PC-3 (cell line): Measurements from ENCODE around the gene TMEM174.

Source experiments
- EZH2 ChIP-seq: fragments of 300-600 bp; sonication (generic); IDR thresholded peaks from one replicate; pipeline ENCODE4 v1.6.1; 2017; ENCODE audit warnings: antibody characterized with exemption, mild to moderate bottlenecking, low read length; ENCODE audit not compliant: unreplicated experiment
- TF ChIP-seq, protein P1 (sequence below): fragments of 300-600 bp; sonication (generic); conservative IDR thresholded peaks from 2 replicates; pipeline ENCODE4 v1.5.1; 2017; ENCODE audit warnings: antibody characterized with exemption, low read depth, mild to moderate bottlenecking, low read length

- TF ChIP-seq EZH2, result no peak
- TF ChIP-seq, protein P1, sequence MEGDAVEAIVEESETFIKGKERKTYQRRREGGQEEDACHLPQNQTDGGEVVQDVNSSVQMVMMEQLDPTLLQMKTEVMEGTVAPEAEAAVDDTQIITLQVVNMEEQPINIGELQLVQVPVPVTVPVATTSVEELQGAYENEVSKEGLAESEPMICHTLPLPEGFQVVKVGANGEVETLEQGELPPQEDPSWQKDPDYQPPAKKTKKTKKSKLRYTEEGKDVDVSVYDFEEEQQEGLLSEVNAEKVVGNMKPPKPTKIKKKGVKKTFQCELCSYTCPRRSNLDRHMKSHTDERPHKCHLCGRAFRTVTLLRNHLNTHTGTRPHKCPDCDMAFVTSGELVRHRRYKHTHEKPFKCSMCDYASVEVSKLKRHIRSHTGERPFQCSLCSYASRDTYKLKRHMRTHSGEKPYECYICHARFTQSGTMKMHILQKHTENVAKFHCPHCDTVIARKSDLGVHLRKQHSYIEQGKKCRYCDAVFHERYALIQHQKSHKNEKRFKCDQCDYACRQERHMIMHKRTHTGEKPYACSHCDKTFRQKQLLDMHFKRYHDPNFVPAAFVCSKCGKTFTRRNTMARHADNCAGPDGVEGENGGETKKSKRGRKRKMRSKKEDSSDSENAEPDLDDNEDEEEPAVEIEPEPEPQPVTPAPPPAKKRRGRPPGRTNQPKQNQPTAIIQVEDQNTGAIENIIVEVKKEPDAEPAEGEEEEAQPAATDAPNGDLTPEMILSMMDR, result no peak
Measured at GRCh38 chr5:73137563-73138530, 35.1 kb upstream of the TMEM174 start.
